Effector memory CD4-positive, alpha-beta T cell (primary cell): ENCODE data around the gene XDH.

Experiments
- DNase-seq, 3 donors: peaks; one replicate each; pipeline ENCODE4 v3.0.0-alpha.2; 2020
- H3K27ac ChIP-seq: 2 replicates; pipeline ENCODE4 v1.7.0; 2013; ENCODE audit warnings: mild to moderate bottlenecking, low read length, moderate library complexity; ENCODE audit not compliant: insufficient read depth, poor library complexity, severe bottlenecking
- H3K27me3 ChIP-seq: replicated peaks from 2 replicates; pipeline ENCODE4 v1.7.0; 2013; ENCODE audit warnings: mild to moderate bottlenecking, low read length; ENCODE audit not compliant: insufficient read depth, control insufficient read depth, poor library complexity, severe bottlenecking
- H3K36me3 ChIP-seq: 2 replicates; pipeline ENCODE4 v1.7.0; 2013; ENCODE audit warnings: mild to moderate bottlenecking, low read length, moderate library complexity; ENCODE audit not compliant: control insufficient read depth, insufficient read depth
- H3K4me1 ChIP-seq: 2 replicates; pipeline ENCODE4 v1.7.0; 2013; ENCODE audit warnings: low read length, mild to moderate bottlenecking; ENCODE audit not compliant: control insufficient read depth, insufficient read depth, poor library complexity, severe bottlenecking
- H3K4me3 ChIP-seq: 2 replicates; pipeline ENCODE4 v1.7.0; 2013; ENCODE audit warnings: low read length, low read depth, mild to moderate bottlenecking; ENCODE audit not compliant: insufficient read depth, poor library complexity, severe bottlenecking
- H3K9me3 ChIP-seq: 2 replicates; pipeline ENCODE4 v1.7.0; 2013; ENCODE audit warnings: mild to moderate bottlenecking, low read length, moderate library complexity; ENCODE audit not compliant: control insufficient read depth

XDH gene

DNA sequence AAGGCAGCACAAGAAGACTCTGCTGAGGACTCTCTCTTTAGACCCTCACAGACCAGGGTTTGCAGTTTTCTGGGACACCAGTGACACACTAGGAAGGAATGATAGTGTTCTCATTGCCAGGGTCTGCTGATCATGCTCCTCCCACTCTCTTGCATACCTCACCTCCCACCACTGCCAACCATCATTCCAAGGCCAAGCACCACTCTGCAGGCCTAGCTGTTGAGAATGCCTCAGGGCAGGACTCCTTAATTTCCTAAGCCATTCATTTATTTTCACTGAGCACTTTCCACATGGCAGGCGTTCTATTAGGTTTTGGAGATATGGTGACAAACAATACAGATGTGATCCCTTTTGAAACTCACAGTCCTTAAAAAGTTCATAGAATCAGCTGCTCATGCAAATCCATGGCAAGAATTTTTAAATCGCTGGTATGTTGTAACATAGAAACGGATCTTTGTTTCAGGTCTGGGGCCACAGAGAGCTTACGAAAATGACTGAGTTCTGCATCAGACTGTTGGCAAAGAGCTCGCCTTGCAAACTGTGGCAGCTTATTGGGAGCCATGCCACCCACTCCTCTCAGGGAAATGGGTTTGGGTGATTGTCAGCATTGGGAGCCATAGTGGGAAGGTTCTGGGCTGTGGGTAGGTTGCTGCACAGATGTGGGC, 78.5 kb downstream of the XDH start:
- Histone ChIP-seq H3K36me3 (no peaks in the 10 kb centered on the region), H3K4me1 (no peaks in the 10 kb centered on the region), H3K27me3 (no peaks in the 10 kb centered on the region), H3K9me3 (no peaks in the 10 kb centered on the region), H3K27ac (no peak overlapping the region), H3K4me3 (no peak overlapping the region)
- no peak for DNase-seq

GRCh38 chr2:31334311-31335026, 80.1 kb downstream of the XDH start:
- H3K36me3 ChIP-seq = no peaks in the 10 kb centered on the region
- no peaks in the 10 kb centered on the region for H3K9me3 ChIP-seq
- H3K4me3 ChIP-seq = no peak overlapping the region
- no peaks in the 10 kb centered on the region for H3K27me3 ChIP-seq
- H3K27ac ChIP-seq = no peak overlapping the region
- H3K4me1 ChIP-seq = no peaks in the 10 kb centered on the region
- DNase-seq = no peak

DNA sequence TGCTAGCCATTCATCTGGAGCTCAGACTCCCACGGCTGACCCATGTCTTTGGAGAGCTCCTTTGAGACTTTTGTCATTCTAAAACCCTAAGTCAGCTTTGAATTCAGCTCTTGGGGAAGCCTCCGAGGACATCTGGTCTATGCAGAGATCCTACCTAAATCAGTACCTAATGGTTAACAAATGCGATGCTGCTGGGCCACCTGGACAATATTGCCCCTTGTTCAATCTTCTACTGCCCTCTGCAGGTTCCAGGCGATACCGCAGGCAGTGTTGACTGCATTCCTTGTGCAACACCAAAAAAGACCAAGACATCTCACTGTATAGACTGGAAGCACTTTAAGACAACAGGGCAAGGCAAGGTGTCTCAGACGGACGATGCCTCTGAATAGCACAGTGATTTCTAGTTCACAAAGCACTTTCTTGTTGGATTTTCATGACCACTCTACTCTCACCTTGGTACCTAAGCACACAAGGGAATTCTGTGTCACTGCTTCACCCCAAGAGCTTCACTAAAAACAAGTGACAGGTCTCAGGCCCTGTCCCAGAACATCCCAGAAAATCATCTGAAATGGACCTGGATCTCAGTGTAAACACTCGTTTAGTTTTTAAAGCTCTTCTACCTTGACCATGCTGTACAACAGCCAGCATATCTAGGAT, 80.9 kb downstream of the XDH start:
- H3K36me3 ChIP-seq = no peaks in the 10 kb centered on the region
- no peaks in the 10 kb centered on the region for H3K27me3 ChIP-seq
- no peaks in the 10 kb centered on the region for H3K9me3 ChIP-seq
- H3K27ac ChIP-seq = no peak overlapping the region
- peak; percentile 43 to 66 (median 50) for DNase-seq
- H3K4me1 ChIP-seq = no peaks in the 10 kb centered on the region
- H3K4me3 ChIP-seq = no peak overlapping the region

DNA sequence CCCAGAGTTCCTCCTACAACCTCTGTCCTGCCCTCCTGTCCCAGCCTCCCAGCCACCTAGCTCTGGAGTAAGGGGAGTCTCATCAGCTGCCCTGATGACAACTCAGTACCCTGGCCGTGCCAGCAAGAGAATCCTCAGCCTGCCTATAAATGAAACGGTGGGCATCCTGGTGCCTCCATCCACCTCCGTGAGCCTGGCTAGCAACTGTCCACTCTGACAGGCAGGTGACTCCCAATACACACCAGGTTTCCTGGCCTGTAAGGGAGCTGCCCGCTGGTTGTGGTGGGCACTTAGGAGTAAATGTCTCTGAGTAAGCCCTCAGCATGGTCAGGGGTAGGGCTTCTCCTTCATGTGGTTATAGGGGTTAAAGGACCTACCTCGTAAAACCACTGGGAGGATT, 81.5 kb downstream of the XDH start:
- Histone ChIP-seq H3K36me3 (no peaks in the 10 kb centered on the region), H3K9me3 (no peaks in the 10 kb centered on the region), H3K4me3 (no peak overlapping the region), H3K27ac (no peak overlapping the region), H3K27me3 (no peaks in the 10 kb centered on the region), H3K4me1 (no peaks in the 10 kb centered on the region)
- no peak for DNase-seq

GRCh38 chr2:31332521-31332920, 82.0 kb downstream of the XDH start:
- H3K36me3 ChIP-seq = no peaks in the 10 kb centered on the region
- no peaks in the 10 kb centered on the region for H3K9me3 ChIP-seq
- H3K4me1 ChIP-seq = no peaks in the 10 kb centered on the region
- H3K4me3 ChIP-seq = no peak overlapping the region
- H3K27me3 ChIP-seq = no peaks in the 10 kb centered on the region
- DNase-seq = no peak
- no peak overlapping the region for H3K27ac ChIP-seq

DNA sequence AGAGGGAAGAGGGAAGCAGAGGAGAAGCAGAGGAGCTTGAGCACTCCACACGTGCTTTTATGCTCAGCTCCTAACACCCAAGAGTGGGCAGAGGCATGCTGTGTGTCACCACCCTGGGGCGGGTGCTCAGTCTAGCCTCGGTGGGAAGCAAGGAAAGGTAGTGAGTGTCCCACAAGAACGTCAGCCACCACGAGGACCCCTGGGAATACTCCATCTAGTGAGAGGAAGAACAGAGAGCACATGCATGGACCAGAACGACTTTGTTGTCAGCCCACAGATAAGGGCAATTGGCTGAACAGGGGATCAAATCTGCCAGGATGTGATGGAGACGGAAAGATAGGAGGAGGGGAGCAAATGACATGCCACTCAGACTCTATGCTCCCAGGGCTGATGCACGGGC, 83.4 kb downstream of the XDH start:
- H3K27ac ChIP-seq = no peak overlapping the region
- no peaks in the 10 kb centered on the region for H3K27me3 ChIP-seq
- H3K4me3 ChIP-seq = no peak overlapping the region
- no peaks in the 10 kb centered on the region for H3K4me1 ChIP-seq
- no peak for DNase-seq
- no peaks in the 10 kb centered on the region for H3K36me3 ChIP-seq
- H3K9me3 ChIP-seq = no peaks in the 10 kb centered on the region

DNA sequence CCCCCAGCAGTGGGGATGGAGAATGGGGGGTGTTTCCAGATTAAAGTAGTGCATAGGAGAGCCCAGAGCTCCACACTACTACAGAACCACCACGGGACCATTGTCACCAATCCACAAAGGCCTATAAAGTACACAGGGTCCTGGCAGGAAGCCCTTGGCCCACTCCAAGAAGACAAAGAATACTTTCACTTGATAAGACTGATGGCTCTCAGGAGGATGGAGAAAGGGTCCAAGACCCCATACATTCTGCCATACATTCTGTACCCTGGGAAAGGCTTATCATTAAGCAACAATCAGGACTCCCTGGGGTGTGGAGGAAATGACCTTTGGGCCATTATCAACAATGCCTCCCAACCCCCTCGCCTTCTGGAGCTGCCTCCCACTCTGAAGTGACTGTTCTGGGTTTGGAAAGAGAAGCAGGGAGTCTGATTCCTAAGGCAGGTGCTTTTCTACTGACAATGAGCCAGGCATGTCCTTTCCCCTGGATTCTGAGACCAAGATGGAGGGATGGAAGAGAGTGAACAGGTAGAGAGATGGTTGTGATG, 85.4 kb downstream of the XDH start:
- no peaks in the 10 kb centered on the region for H3K4me1 ChIP-seq
- H3K27me3 ChIP-seq = no peaks in the 10 kb centered on the region
- H3K36me3 ChIP-seq = no peaks in the 10 kb centered on the region
- H3K27ac ChIP-seq = no peak overlapping the region
- H3K9me3 ChIP-seq = no peaks in the 10 kb centered on the region
- DNase-seq = no peak
- no peak overlapping the region for H3K4me3 ChIP-seq

DNA sequence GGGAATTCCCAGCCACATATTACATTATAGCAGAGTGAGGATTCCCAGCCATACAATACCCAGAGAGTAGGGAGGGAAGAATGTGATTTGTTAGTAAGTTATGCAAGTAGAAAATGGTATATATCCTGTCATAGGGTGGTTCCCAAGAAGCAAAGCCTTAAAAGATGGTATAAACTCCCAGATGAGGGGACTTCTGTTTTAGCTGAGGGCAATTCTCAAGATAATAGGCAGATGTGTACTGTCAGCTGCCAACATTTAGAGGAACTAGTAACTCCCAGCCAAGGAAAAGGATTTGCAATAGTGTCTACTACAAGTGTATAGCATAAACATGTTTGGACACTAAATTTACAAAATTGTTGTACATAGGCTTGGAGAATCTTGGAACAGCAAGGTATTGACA, 86.5 kb downstream of the XDH start:
- no peaks in the 10 kb centered on the region for H3K9me3 ChIP-seq
- no peaks in the 10 kb centered on the region for H3K36me3 ChIP-seq
- no peaks in the 10 kb centered on the region for H3K4me1 ChIP-seq
- DNase-seq = no peak
- no peak overlapping the region for H3K27ac ChIP-seq
- no peak overlapping the region for H3K4me3 ChIP-seq
- no peaks in the 10 kb centered on the region for H3K27me3 ChIP-seq

GRCh38 chr2:31327505-31327904, 87.0 kb downstream of the XDH start:
- no peak for DNase-seq
- no peaks in the 10 kb centered on the region for H3K4me1 ChIP-seq
- no peaks in the 10 kb centered on the region for H3K27me3 ChIP-seq
- H3K9me3 ChIP-seq = no peaks in the 10 kb centered on the region
- no peak overlapping the region for H3K4me3 ChIP-seq
- H3K36me3 ChIP-seq = no peaks in the 10 kb centered on the region
- no peak overlapping the region for H3K27ac ChIP-seq
